IPS-20b (cell line): ENCODE measurements around the gene TAS2R7.
"Not testable (repeated sequence)": the region's sequence is repeated elsewhere in the genome, so short reads cannot be mapped to it uniquely, and the experiment has no call there.

ENCODE experiments used
- H3K27ac ChIP-seq: one replicate; pipeline ENCODE4 v1.5.1; 2013; ENCODE audit warnings: low read length
- H3K27me3 ChIP-seq: 2 replicates; pipeline ENCODE4 v1.6.1; 2013; ENCODE audit warnings: mild to moderate bottlenecking, low read length, inconsistent platforms; ENCODE audit not compliant: insufficient read depth
- H3K36me3 ChIP-seq: 2 replicates; pipeline ENCODE4 v1.6.1; 2013; ENCODE audit warnings: low read depth, mild to moderate bottlenecking, inconsistent platforms, low read length, moderate library complexity; ENCODE audit not compliant: insufficient read depth
- H3K4me1 ChIP-seq: 2 replicates; pipeline ENCODE4 v1.6.1; 2013; ENCODE audit warnings: mild to moderate bottlenecking, control low read depth, inconsistent platforms, low read length, moderate library complexity; ENCODE audit not compliant: insufficient read depth
- H3K4me3 ChIP-seq: 2 replicates; pipeline ENCODE4 v1.5.1; 2013; ENCODE audit warnings: mild to moderate bottlenecking, low read length, inconsistent platforms
- H3K9ac ChIP-seq: 2 replicates; pipeline ENCODE4 v1.6.1; 2013; ENCODE audit warnings: low read depth, mild to moderate bottlenecking, inconsistent platforms, low read length, moderate library complexity
- H3K9me3 ChIP-seq: 2 replicates; pipeline ENCODE4 v1.6.1; 2013; ENCODE audit warnings: mild to moderate bottlenecking, low read depth, low read length, inconsistent platforms; ENCODE audit not compliant: insufficient read depth

Gene TAS2R7

DNA sequence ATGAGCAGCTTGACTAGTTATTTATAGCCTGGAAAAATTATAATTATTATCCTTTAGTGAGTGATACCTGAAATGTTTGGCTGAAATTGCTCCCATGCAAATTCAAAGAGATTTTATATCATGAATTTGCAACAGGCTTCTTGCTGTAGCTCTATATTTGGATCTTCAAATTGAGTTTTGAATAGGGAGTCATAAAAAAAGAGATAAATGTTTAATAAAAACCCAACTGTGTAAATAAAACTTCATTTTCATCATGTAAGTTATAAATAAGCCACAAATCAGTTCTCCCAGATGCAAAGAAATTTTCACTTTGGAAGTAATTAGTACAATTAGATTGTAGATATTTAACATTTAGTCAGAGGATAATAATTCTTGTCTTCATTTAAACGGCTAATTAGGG is 4.8 kb upstream of the TAS2R7 start, which contains the start of gene TAS2R8:
TSS of gene TAS2R8 (minus strand) at position 101 of the 400 bp plus-strand sequence. CDS start 306 bp downstream, outside the sequence.
- Histone ChIP-seq H3K27me3 (no peaks in the 10 kb centered on the region), H3K36me3 (no peaks in the 10 kb centered on the region), H3K9ac (no peak within 1 kb of the TSS), H3K27ac (no peak within 1 kb of the TSS), H3K4me1 (peaks cover 10% of the 10 kb centered on the region), H3K9me3 (no peaks in the 10 kb centered on the region), H3K4me3 (no peak within 1 kb of the TSS)

DNA sequence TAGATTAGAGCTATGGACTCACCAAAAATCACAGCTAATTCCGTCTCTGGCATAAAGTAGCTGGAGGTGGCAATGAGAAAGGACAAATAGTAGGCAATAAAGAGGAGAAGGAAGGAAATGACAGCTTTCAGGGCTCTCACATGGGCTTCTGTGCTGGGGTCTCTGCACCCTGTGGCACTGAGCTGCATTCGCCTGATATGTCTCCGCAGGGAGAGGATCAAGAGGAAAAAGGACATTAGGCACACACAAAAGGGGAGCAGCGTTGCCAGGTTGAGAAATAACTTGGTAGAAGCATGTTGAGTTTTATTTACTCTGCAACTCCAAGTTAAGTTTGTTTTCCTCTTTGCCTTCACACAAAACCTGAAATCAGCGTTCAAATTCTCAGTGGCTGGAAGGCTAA is 686 bp downstream of the TAS2R7 start:
- Histone ChIP-seq H3K9ac (no peak overlapping the region), H3K4me1 (peaks cover 21% of the 10 kb centered on the region), H3K27me3 (no peaks in the 10 kb centered on the region), H3K27ac (no peak overlapping the region), H3K9me3 (no peaks in the 10 kb centered on the region), H3K4me3 (no peak overlapping the region), H3K36me3 (no peaks in the 10 kb centered on the region)

DNA sequence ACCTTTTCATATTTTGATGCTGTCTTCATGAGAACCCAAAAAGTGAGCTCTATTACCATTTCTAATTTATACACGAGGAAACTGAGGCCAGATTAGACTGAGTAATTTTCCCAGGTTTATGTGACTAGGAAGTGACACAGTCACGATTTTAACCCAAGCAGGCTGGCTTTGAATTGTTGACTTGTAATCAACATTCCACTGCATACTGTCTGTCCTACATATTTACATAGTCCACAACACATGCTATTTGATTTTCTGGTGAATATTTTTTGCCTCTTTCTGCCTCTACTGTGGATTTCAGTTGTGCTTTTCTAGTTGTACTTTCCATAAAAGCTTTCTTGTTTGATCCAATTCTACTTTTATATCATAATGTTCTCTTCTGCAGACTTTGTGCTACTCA is 8.2 kb downstream of the TAS2R7 start:
- H3K9me3 ChIP-seq, result no peaks in the 10 kb centered on the region
- no peaks in the 10 kb centered on the region for H3K27me3 ChIP-seq
- H3K27ac ChIP-seq, result no peak overlapping the region
- no peak overlapping the region for H3K9ac ChIP-seq
- H3K4me1 ChIP-seq, result no peaks in the 10 kb centered on the region
- no peaks in the 10 kb centered on the region for H3K36me3 ChIP-seq
- H3K4me3 ChIP-seq, result no peak overlapping the region

DNA sequence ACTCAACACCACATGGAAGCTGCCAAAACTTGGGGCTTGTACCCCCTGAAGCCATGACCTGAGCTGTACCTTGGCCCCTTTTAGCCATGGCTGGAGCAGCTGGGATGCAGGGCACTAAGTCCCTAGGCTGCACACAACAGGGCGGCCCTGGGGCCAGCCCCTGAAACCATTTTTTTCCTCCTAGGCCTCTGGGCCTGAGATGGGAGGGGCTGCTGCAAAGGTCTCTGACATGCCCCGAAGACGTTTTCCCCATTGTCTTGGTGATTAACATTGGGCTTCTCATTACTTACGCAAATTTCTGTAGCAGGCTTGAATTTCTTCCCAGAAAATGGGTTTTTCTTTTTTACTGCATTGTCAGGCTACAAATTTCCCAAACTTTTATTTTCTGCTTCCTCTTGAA is 10.7 kb downstream of the TAS2R7 start:
- H3K4me1 ChIP-seq, H3K27me3 ChIP-seq, H3K4me3 ChIP-seq, H3K9me3 ChIP-seq, H3K27ac ChIP-seq, H3K36me3 ChIP-seq, H3K9ac ChIP-seq: not testable (repeated sequence)

DNA sequence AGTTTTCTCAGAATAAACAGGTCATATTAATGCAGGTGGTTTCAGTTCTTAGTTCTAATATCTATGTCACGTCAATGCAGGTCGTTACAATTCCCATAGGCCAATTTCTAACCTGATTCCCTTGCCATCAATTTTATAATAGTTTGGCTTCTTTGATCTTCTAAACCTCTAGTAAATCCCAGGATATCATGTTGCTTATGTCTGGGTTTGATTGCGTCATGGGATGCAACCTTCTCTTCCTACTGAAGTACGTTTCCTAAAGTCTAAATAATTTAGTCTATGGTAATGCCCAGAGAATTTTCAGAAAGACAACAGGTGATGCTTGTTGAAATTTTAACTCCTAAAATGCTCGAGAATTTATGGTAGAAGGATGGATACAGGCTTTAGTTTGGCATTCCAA is 19.2 kb downstream of the TAS2R7 start:
- Histone ChIP-seq H3K9ac (no peak overlapping the region), H3K4me1 (no peaks in the 10 kb centered on the region), H3K27ac (no peak overlapping the region), H3K27me3 (no peaks in the 10 kb centered on the region), H3K36me3 (no peaks in the 10 kb centered on the region), H3K4me3 (no peak overlapping the region), H3K9me3 (no peaks in the 10 kb centered on the region)

DNA sequence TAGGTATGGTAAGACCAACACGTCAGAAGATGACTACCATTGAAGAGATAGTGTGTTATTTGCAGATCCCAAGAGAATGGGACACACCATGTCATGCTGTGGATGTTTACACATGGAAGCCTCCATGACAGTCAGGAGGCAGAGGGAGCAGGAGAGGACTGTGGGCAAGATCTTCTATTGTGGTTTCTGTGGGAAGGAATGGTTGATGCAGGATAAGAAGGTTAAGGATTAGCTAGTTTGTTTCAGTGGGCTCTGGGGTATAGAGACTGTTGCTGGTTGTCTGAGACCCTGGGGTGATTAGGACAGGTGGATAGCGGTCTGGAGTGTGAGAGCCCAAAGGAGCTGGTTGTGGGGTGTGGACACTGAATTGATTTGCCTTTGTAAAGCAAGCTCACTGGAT is 23.3 kb downstream of the TAS2R7 start:
- H3K27ac ChIP-seq, result no peak overlapping the region
- H3K27me3 ChIP-seq, result no peaks in the 10 kb centered on the region
- no peak overlapping the region for H3K9ac ChIP-seq
- no peak overlapping the region for H3K4me3 ChIP-seq
- H3K4me1 ChIP-seq, result no peaks in the 10 kb centered on the region
- H3K9me3 ChIP-seq, result no peaks in the 10 kb centered on the region
- H3K36me3 ChIP-seq, result no peaks in the 10 kb centered on the region

DNA sequence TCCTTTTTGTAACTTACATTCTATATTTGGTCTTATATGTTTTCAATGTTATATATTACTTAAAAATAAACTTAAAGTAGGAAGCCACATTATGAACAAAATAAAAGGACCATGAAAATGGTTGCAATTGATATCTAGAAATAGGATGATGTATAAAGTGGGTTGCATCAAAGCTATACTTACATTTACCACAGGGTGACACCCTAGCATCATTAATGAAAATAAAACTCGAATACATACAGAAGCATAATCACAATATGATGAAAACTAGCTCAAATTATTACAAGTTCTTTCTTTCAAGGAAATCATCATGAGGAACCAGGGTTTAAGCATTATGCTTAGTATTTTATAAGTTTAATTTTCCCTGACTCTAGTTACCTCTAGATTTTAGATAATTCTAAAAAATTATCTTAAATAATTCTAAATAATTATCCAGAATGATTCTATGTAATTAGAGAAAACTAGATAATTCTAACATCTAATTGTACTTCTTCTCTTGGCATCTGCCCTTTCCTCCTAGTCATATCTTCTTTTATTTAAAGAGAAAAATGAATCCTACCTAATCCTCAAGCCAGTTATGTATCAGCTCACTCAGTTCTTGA is 31.2 kb downstream of the TAS2R7 start:
- H3K4me1 ChIP-seq, result no peaks in the 10 kb centered on the region
- H3K9me3 ChIP-seq, result no peaks in the 10 kb centered on the region
- H3K27me3 ChIP-seq, result no peaks in the 10 kb centered on the region; the same call in 1 of the 2 replicates
- no peaks in the 10 kb centered on the region for H3K36me3 ChIP-seq
- H3K9ac ChIP-seq, result no peak overlapping the region
- H3K4me3 ChIP-seq, result no peak overlapping the region
- no peak overlapping the region for H3K27ac ChIP-seq

DNA sequence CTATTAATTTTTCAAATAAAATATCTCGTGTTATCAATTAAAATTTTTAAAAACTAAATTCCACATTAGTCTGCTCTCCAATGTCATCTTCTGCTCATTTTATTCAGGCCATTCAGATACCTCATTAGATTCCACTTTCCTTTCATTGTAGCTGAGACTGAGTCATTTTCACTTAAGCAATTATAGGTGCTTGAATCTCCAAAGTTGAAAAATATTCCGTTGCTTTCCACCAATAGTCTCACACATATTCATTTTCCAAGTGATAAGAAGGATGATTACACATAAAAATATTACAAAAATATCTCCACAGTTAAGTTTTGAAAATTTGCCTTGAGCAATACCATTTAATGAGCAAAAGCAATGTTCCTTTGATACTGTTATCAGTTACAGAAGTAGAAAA is 42.8 kb downstream of the TAS2R7 start:
- Histone ChIP-seq H3K4me1 (no peaks in the 10 kb centered on the region), H3K9ac (no peak overlapping the region), H3K36me3 (no peaks in the 10 kb centered on the region), H3K27ac (no peak overlapping the region), H3K4me3 (no peak overlapping the region), H3K27me3 (no peaks in the 10 kb centered on the region), H3K9me3 (peaks cover 17% of the 10 kb centered on the region)

DNA sequence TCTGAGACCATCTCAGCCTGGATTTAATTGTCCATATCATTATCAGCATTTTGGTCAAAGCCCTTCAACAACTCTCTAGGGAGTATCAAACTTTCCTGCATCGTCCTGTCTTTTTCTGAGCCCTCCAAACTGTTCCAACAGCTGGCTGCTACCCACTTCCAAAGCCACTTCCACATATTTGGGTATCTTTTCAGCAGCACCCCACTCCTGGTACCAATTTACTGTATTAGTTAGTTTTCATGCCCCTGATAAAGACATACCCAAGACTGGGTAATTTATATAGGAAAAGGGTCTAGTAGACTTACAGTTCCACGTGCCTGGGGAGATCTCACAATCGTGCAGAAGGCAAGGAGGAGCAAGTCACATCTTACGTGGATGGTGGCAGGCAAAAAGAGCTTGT is 46.2 kb downstream of the TAS2R7 start:
- no peak overlapping the region for H3K4me3 ChIP-seq
- H3K9me3 ChIP-seq, result peaks cover 17% of the 10 kb centered on the region
- no peaks in the 10 kb centered on the region for H3K36me3 ChIP-seq
- no peak overlapping the region for H3K9ac ChIP-seq
- no peaks in the 10 kb centered on the region for H3K27me3 ChIP-seq
- no peaks in the 10 kb centered on the region for H3K4me1 ChIP-seq
- no peak overlapping the region for H3K27ac ChIP-seq

DNA sequence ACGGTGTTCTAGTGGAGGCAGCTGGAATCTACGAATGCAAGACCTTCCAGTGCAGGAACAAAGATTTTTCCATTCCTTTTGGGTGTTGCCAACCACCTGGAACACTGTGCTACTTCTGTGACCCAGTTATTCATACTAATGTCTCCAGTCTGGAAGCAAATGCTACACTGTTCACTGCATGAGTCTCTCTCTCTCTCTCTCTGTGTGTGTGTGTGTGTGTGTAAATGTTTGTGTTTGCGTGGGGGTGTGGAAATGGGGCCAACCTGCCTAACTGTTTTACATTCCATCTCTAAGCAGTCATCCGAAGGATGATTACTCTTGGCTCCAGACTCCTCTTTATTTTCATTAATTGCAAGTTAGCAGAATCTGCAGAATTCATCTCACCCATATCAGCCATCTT is 49.4 kb downstream of the TAS2R7 start:
- no peaks in the 10 kb centered on the region for H3K4me1 ChIP-seq
- H3K36me3 ChIP-seq, result no peaks in the 10 kb centered on the region
- peaks cover 17% of the 10 kb centered on the region for H3K9me3 ChIP-seq
- no peaks in the 10 kb centered on the region for H3K27me3 ChIP-seq
- no peak overlapping the region for H3K4me3 ChIP-seq
- no peak overlapping the region for H3K27ac ChIP-seq
- no peak overlapping the region for H3K9ac ChIP-seq
